Dedifferentiated amniotic fluid mesenchymal stem cell (primary cell): ENCODE measurements around the gene EPHA4.
A peak's percentile ranks its signal among the peaks of the same experiment; 100 is the strongest.

ENCODE experiments used
- DNase-seq: peaks from one replicate; pipeline ENCODE4 v3.0.0-alpha.2; 2016; ENCODE audit errors: extremely low spot score

The EPHA4 gene

DNA sequence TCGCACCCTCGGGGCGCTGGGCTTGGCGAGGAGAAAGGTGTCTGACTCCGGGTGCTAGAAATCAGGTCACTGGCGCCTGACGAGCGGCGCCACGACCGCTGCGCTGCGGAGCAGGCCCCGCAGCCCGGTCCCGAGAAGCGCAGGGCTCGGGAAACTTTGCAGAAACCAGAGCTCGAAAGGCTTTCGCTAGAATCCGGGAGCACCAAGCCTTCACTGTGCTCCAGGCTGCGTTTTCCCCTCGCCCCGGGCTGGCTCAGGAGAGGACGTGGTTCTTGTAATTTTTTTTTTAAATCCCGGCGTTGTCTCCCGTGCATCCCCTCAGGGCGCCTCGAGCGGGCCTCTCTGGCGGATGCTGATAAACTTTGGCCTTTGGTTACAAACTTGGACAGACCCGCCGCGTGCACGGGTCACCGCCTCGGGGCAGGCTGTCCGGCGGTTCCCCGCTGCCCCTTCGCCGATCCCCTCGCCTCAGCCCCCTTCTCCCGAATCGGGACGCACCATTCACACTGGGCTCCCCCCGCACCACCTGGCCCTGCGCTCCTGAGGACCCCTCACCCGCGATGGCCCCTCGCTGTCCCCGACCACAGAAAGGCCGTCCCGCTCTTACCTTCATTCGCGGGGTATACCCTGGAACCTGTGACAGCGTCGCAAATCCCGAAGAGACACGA lies 419 bp downstream of the EPHA4 start:
- DNase-seq, result peak; percentile 29

- no peak for DNase-seq
Observed at GRCh38 chr2:221571025-221571550, 1.0 kb downstream of the EPHA4 start.

- no peak for DNase-seq
Observed at GRCh38 chr2:221570321-221570935, 1.7 kb downstream of the EPHA4 start.

- no peak for DNase-seq
Observed at GRCh38 chr2:221569871-221570270, 2.2 kb downstream of the EPHA4 start.

GRCh38 chr2:221569425-221569845 lies 2.7 kb downstream of the EPHA4 start:
- DNase-seq, result no peak

- no peak for DNase-seq
Observed at GRCh38 chr2:221568299-221568698, 3.8 kb downstream of the EPHA4 start.

- no peak for DNase-seq
Observed at GRCh38 chr2:221567809-221568208, 4.3 kb downstream of the EPHA4 start.

DNA sequence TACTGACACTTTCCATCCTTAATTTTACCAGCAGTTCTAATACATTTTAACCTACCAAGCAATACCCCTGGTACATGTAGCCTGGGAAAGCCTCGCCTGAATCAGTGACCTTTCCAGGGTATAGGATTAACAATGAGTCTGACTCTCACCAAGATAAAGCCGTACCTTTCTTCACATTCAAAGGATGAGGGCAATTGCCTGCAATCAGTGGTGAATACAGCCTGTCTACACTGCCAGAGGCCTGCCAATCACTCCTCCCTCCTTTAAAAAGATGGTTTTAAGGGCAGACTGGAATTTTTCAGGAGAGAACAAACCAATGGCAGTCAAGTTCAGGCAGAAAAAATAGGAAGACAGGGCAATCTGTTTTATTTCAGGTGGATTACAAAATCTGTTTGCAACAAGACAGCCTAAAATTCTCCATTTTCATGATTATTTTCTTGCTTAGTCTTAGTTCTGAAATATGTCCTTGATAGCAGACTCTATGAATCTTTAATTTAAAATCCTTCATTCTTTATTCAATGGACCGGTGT lies 4.8 kb downstream of the EPHA4 start:
- DNase-seq, result no peak

- DNase-seq, result no peak
Observed at GRCh38 chr2:221563270-221563985, 8.7 kb downstream of the EPHA4 start.

DNA sequence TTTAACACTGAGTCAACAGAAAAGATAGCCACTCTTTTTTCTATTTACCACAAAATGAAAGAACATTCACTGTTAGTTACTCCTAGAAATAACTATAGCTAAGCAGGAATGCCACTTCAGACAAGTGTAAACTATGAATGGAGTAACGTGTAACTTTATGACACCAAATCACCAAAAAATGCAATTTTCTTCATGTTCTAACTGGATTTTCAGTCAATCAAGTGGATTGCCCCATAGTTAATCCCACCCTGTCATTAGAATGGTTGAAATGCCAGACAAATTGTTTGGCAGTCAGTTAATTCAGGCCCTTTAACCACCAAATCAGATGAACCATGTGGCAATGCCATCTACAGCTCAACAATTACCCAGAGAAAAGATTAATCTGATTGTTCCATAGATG lies 9.9 kb downstream of the EPHA4 start:
- no peak for DNase-seq

DNA sequence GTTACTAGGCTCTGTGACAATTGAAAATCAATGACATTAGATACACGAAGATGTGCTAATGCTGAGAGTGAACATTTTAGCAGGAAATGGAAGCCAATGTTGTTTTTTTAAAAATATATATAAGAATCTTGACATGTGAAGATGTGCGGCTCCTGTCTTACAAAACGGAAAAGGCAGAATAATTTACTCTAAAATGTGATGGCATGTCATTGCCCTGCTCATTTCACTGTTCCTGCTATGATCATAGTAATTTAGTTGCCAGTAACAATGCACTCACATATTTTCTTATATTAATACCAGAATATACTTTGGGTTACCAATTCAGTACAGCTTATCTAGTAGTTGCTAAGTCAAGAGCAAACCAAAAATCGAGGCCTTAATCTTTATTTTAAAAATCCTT lies 10.3 kb downstream of the EPHA4 start:
- DNase-seq, result no peak

DNA sequence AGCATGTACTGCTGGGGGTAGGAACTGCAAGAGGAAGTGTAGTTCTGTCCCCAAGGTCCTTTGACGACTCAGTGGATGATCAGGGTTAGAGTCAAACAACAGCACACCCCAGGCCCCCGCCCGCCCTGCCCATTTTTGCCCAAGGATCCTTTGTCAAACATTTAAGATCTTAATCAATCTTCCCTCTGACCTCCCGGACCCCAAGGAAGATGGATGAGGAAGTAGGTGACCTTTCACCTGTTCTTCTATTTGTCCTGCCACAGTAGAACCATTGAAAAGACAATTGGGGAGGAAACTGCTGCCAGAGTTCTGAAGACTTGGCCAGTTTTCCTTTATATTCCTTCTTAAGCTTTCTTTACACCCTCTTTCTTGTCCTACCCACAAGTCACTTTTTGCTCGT lies 12.1 kb downstream of the EPHA4 start:
- no peak for DNase-seq

DNA sequence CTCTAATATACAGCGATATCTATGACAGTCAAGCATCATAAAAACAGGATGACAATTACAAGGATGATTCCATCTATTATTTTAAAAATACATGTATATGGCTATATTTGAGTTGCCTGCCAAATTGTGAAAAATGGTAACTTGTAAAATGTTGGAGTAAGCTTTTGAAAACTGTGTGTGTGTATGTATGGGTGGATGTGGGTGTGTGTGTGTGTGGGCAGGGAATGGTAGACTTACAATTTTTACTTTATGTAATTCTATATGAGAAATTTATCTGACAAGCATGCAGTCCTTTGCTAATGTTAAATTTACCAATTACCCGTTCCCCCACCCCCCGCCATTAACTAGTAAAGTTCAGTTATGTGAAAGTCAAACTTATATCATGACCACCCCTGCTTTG lies 14.0 kb downstream of the EPHA4 start:
- no peak for DNase-seq

DNA sequence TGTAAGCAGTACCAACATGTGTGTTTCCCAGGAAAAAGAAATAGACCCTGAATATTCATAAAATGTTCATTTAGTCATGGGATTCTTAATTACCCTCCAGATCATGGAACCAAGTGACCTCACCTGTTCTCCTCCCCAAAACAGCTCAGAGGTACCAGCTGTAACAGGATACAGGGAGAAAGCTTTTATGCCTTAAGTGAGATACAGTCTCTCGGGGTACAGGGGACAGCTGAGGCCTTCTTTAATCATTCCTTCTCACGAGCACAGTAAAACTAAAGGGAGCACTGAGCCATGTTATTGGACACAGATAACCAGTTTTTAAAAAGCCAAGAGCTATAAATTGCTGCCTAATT lies 16.6 kb downstream of the EPHA4 start:
- DNase-seq, result no peak

DNA sequence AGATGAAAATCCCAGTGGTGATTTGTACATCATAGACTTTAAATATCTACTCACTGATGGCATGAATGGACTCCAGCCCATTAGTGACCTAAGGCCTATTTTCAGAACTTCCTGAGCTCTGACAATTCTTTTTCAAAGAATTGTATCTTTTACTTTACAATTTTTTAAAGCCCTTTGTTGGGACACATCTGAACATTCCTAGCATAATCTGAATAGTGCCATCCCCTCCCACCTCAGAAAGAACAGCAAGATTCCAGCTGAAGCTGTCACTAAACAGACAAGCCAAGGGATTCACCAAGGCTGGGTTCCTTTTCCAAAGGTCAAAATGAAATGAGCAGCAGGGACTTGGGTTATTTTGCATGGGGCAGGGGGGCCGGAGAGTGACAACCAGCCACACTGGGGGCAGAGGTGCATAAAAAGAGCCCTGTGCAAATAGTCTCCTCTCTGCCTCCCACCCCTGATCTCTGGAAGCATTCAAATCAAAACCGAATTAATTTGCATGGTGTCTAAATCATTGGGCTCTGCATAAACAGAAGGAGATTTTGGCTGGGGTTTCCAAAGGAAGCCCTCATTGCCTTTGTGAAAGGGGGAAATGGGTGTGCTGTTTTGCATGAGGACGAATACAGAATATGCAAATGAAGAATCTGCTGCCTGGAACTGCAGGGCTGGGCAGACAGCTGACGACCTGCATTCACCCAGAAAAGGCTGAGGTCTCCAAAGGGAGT lies 17.2 kb downstream of the EPHA4 start:
- no peak for DNase-seq

- no peak for DNase-seq
Observed at GRCh38 chr2:221553333-221553732, 18.8 kb downstream of the EPHA4 start.

GRCh38 chr2:221552291-221552690 lies 19.8 kb downstream of the EPHA4 start:
- no peak for DNase-seq

DNA sequence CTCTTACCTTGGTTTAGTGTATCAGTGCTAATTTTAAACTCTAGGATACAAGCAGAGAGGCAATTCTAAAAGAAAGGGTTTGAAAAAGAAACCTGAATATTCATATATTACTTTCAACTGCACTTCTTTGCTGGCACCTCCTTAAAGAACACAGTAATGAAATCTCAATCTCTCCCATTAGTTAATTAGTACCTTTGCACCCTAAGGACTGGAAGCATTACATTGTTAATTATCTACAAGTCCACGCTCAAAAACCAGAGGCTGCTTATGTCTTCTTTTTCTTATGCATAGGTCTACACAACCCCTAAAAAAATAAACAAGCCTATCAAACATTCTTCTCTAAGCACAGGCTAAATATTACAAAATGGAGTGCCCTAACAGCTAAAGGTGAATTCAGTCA lies 20.2 kb downstream of the EPHA4 start:
- DNase-seq, result no peak

- DNase-seq, result peak; percentile 30
Observed at GRCh38 chr2:221549143-221549542, 23.0 kb downstream of the EPHA4 start.

DNA sequence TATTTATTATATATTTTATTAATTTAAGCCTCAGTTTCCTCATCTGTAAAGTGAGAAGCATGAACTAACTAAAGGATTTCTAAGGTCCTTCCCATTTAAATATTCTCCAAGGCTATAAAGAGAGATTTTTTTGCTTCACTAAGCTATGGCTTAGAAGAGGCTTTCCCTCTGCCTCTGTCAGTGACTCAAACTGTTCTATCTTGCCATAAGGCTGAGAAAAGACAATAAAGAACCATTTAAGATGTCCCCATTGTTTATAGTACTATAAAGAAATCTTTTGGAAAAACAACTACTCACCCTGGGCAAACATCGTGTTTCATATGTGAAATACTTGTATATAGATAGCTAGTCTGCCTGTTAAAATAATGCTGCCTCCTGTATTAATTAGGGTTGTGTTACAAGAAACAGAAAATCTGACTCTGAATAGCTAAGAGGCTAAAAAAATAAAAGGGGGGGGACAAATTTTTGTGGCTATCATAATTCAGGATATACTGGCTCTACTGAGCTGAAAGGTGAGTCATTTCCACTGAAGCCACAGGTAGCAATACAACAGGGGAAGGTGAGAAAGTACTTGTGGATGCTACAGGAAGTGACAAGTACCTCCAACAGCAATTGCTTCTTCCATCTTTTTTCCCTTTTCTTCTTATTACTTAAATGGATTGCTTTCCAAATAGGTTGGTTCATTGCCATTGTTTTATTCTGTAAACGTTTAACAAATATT lies 25.4 kb downstream of the EPHA4 start:
- DNase-seq, result no peak

DNA sequence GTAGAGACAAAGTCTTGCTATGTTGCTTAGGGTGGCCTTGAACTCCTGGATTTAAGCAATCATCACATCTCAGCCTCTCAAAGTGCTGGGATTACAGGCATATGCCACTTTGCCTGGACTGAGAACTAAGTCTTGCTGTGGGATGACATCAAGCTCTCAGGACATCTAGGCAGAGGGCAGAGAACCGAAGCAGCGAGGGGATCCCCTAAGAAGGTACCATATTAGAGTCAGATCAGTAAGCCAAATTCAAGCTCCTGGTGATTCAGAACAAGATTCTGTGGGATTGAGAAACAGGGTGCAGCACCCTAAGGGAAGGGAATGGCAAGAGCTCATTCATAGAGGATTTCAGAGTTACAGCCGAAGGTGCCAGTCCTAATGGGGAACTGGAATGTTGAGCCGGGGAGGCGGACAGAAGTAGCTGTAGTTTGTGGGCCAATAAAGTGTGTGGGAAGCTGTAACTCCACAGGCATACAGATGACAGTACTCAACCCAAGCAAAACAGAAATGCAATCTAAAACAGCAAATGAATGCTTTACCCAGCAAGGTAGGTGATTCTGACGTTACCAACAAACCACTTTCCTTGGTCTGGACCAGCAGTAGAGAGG lies 30.9 kb downstream of the EPHA4 start:
- no peak for DNase-seq
